HG02610 (cell line): ENCODE measurements around the gene ST6GALNAC3.

ENCODE experiments used
- ATAC-seq: cut with Tn5 transposase; IDR thresholded peaks from one replicate; pipeline ENCODE4 v1.9.1; 2021; ENCODE audit warnings: mild to moderate bottlenecking, moderate library complexity; ENCODE audit not compliant: unreplicated experiment

ST6GALNAC3 gene

DNA sequence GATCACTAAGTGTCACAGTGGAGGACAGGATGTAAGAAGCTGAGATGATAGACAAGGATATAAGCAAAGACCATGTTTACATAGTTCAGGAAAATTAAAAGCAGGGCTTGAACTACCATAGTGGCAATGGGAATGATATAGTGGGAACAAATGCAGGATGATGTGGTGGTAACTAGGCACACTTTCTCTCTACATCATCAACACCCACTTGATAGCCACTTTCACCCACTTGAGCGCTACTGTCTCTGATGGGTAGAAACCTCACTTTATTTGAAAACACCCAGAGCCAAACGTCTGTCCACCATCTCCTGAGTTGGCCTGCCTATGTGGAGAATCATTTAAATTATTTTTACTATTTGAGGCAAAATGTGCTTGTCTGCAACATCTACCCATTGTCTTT lies 487.7 kb downstream of the ST6GALNAC3 start:
- no peak for ATAC-seq

DNA sequence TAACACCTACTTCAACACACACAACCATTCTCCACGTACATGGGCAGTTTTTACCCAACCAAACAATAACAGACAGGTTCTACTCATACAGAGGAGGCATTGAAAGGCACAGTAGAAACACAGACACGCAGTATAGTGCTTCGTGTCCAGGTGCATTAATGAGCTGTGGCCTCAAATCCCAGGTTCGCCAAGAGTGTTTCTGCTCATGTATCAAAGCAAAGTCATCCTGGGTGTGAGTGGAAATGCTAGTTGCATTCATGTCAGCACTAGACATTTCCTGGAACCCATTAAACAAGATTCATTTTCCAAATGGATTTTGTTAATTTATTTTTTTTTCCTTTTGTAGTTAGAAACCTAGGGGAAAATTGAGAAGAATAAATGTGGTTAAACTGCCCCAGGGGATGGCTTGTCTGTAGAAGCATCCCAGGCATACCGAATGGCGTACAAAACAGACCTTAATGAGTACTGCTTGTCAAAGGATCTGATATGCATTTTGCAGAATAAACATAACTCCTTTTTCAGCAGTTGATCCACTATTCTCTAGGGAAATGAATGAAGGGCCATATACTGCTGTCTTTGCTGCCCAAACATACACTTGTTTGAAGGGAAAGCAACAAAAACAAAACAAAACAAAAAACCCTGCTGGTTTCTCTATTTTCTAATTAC lies 494.2 kb downstream of the ST6GALNAC3 start:
- no peak for ATAC-seq

DNA sequence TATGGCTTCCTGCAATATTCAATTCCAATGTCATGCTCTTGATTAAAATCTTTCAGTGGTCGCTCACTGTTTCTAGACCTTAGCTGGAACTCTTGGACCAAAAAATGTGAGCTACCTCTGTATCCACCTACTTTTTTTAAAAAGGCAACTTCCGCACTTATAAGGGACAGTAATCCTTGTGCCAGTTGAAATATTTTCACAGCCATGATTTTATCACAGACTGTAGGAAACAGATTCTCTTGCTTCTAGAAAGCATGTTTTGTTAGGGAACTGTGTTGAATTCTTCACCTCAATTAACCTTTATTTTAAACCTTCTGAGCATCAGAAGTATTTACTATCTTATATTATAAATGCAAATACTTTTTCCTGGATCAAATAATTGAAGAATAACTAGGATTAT lies 496.7 kb downstream of the ST6GALNAC3 start:
- ATAC-seq, result no peak

DNA sequence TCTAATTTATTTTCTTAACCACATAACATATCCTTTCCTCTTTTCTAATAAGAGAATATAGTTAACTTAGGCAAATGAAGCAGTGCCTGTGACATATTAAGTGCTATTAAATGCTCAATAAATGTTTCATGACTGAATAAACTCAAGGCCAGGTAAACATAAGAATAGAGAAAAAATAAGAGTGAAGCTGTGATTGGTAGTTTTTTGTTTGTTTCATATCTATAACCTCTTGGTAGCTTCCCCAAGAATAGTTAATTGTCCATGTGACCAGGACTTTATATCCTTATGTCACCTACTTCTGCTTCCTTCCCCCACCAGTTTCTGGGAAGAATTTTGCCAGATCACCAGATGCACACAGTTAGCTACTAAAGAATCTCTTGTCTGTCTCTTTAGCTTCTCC lies 497.7 kb downstream of the ST6GALNAC3 start:
- ATAC-seq, result no peak

DNA sequence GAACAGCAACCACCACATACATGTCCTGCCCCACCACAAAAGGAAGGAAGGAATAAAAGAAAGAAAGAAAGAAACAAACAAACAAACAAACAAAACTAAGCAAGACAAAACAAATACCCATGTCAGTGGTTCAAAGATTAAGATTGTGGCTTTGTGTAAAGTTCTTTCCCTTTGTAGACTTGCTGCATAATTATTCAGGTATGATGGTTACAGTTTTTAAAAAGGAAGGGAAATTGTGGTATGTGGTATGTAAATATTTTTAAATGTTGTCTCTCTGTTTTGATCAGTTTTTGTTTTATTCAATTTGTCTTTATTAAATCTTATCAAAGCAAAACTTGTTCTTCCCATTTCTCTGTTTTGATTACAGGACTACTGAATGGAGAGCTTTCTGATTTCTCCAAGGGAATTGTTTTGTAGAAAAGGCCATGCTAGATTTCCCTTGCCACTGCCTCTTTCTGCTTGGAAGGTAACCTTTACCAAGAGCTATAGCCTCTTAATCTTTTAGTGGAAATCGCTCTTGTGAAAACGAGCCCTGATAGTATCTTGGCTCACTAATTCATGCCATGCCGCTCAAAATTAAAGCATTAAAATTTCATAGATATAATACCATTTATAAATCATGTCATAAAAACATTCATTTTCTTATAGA lies 502.5 kb downstream of the ST6GALNAC3 start:
- ATAC-seq, result no peak

DNA sequence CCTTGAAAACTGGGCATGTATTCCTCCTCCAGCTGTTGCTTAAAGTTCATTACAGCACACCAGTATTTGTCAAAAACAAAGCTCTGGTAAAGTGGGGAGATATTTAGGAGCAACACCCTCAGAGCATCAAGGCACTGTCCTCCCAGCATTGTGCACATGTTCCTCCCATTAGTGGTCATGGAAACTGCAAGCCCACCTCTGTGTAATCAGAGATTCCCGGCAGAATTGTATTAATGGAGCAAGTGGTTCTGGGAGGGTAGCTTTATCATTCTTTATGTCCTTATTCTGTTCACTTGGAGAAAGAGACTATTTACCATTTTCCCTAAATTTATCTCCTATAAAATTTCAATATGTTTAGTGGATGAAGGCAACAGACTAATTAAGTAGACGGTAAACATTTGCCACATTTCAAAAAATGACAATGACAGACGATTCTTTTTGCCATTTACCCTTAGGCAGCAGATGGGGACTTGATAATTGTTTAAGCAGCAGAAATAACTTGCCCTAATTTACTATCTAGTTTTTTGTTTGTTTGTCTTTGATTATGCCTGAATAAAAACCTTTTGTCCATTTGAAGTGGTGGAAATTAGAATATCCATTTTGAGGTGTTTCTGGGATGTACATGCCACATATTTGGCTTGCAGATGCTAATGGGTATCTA lies 503.1 kb downstream of the ST6GALNAC3 start:
- ATAC-seq, result no peak

DNA sequence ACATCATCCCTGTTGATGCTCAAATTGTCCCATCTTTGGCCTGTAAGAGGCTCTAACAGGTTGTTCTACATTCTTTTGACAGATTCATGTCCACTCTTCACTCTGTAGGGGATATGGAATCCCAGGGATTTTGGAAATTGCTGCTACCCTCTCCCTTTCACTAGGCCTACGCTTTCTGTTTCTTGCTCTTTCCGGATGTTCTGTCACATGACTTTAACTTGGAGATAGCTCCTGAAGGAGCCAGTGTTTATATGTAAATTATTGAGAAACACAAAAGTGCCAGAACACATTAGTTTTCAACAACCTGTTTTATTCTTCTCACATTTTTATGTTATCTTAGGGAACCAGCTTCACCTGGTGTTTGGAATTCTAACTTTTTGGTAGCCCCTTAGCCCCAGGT lies 505.7 kb downstream of the ST6GALNAC3 start:
- ATAC-seq, result no peak

DNA sequence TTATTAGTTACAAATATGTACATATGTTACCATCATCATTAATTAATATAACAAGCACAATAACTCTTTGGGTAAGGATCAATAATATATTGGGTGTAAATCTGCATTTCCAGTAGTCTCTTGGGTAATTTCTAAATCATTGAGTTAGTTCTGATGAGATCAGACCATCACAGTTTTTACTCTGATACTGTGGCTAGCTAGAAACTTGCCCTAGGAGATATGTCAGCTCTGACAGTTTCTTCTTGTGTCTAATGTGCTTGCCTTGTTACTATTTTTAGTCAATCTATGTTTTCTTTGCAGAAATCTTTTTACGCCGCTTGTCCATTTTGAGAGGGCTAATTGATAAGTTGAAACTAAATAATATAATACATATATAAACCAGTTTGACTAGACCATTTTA lies 507.2 kb downstream of the ST6GALNAC3 start:
- no peak for ATAC-seq

DNA sequence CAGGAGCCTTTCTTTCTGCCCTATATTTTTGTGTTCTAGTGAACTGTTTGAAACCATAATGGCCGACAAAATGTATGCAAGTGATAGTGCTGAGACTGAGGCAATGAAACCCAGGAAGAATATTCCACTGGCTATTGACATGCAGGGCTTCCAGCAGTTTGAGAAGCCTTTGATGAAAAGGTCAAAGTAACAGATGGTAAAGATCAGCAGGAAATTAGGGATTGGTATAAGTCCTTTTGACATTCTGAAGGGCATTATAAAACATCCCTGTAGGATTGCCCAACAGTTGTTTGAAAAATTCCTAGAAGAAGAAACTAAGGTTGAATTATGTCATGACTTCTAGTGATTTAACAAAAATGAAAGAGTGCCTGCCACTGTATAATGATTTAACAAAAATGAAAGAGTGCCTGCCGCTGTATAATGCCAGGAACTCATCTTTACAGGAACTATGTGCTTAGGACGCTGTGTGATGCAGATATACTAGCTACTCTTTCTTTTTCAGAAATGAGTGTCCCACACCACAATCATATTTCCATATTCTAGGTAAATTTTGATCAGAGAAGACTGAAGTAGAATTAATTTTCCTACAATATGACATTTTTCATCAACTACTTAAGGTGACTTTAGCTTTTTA lies 508.8 kb downstream of the ST6GALNAC3 start:
- no peak for ATAC-seq

DNA sequence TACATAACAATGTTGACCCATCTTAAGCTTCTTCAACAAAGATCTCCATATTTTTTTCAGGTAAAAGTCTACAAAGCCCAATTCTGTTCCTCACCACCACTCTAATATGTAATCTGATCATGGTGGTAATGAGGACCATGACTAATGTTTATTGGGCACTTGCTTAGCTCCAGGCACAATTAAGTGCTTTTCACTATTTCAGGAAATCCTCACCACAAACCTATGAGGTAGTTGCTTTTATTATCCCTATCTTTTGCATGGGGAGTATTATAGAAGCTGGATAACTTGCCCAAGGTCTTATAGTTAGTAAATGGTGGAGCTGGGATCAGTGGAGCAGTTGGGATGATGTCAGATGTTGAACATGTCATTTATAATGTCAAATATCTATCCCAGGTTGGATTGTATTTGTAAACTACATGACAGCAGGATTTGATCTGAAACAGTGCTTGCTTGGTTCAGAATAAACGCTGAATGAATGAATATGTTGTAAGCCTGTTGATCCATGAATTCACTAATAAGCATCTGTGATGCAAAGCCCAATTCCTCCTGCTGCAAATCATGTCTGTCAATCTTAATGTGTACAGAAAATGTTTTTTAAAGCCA lies 509.4 kb downstream of the ST6GALNAC3 start:
- ATAC-seq, result no peak

DNA sequence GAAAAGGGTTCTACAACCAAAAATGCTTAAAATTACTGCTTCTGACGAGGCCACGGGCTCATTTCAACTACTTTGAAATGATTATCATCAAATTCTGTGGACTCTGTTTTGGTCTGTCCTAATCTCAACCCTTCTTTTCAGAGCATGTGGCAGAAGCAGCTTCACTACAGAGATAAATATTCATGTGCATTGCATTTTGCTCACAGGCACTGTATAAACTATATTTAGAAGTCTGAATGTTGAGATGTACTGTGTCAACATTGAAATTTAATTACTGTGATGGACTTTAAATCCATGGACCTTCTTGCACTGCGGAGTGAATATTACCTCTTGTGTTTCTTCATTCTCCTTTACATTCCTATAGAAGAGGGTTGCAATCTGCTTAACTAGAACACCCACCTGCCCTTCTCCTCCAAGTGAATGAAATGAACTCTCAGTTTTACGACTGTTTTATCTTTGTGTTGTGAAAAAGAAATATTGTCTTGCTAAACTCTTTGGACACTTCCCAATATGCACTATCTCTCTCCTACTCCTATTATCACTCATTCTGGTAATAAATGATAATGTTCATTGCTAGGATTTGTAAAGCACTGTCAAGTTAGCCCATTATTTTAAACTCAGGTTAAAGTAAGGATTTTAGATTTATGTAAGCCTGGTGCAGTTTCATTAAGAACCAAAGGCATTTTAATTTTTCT lies 511.6 kb downstream of the ST6GALNAC3 start:
- no peak for ATAC-seq

DNA sequence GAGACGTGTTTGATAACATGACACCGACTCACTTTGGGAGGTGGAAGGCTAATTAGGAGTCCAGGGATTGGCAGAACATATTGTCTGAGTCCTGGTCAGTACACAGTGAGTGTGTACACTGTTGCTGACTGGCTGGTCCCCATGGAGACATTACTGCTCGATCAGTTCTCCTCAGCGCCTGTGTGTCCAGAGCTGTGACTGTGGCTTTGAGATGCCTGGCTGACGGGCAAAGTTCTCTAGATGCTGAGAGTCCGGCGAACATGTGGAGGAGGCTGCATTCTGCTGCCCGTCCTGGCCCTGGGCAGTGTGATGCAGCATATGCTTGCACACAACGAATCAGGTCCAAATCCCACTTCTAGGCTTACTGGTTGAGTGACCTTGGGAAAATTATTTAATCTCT lies 512.7 kb downstream of the ST6GALNAC3 start:
- no peak for ATAC-seq

DNA sequence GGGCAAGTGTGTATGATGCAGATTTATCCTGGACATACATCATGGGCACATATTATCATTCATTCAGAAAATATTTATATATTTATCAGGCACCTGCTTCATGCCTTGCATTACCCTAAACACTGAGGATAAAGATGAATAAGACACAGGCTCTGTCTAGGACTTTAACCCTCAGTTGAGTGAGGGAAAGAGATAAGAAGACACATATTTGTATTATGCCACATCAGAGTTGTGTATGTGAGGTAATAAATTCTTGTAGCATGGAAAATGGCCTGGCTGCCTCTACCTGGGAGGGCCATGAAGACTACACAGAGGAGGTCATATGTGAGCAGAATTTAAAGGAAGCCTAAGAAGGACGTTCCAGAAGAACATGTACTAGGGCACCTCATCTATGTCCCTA lies 516.9 kb downstream of the ST6GALNAC3 start:
- ATAC-seq, result no peak

DNA sequence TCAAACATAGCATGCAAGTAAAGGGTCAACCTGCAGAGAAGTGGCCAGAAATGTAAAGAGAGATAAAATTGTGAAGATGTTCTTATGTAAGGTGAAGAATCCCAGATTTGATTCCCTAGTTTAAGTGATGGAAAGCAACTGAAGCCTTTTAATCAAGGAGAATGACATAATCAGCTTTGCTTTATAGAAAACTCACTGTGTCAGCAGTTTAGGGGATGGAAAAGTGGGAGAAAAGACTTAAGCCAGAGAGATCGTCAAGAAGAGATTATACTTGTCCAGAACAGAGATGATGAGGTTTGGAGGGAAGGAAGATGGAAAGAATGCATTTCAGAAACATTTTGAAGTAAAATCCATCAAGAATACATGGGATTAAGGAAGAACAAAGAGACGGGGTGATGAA lies 517.4 kb downstream of the ST6GALNAC3 start:
- no peak for ATAC-seq

DNA sequence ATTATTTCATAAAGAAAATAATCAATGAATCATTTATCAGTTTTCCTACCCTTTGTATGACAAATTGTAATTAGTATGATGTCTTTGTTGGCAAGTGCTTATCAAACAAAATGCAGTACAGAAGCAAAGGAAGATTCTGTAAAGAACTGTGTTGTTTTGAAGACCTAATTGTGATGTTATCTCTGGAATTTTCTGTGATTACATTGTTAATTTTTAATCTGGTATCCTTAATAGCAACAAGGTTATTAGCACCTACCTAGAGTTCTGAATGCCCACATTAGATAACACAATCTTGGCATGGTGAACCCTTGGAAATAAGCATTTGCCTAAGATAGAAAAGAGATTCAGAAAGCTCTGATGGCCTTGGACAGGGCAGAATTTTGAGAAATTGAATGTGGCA lies 518.6 kb downstream of the ST6GALNAC3 start:
- ATAC-seq, result no peak

DNA sequence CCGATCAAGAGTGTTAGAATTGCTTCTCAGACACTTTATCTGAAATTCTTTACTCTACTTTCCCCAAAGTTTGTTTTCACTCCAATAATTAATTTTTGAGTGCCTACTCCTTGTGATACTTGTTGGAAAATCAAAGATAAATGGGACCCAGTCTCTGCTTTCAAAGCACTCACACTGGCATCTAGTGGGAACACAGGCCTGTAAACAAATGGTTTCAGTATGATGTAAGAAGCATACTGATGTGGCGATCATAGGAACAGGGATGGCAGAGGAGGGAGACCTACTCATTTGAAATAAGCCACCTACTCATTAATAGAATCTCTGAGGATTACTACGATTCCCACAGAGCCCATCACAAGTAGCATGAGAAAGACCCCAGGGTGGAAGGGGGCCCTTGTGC lies 519.1 kb downstream of the ST6GALNAC3 start:
- no peak for ATAC-seq

DNA sequence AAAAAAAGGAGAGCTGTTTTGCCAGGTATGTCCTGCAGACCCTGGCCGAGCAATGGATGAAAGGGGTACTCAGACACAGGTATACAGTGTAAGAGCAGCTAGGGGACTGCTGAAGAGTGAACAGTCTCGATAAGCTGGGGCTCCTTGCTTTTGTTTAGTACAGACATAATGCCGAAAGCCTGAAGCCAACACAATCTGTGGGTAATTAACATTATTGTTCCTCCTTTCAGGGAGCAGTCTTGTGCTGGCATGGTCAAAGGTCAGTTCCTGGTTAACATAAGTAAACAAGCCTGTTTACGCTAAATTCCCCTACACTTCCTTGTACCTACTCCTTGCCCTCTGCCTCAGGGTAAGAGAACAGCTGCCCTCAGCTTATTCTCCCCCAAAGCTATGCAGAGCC lies 520.5 kb downstream of the ST6GALNAC3 start:
- ATAC-seq, result no peak

DNA sequence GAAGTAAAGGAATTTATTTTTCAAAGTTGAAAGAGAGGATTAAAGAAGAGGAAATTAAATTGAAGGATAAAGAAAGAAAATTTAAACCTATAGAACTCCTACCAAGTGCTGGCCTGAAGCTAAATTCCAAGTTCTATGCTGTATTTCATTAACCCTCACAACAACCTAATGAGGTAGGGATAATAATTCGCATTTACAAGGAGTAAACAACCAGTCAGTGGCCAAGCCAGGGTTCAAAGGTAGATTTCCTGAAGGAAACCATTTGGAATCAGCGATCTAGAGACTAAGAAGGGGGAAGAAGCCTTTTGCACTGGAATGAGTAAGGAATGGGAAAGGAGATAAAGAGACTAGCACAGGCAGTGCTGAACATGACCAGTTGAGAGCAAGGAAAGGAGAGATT lies 526.9 kb downstream of the ST6GALNAC3 start:
- no peak for ATAC-seq

DNA sequence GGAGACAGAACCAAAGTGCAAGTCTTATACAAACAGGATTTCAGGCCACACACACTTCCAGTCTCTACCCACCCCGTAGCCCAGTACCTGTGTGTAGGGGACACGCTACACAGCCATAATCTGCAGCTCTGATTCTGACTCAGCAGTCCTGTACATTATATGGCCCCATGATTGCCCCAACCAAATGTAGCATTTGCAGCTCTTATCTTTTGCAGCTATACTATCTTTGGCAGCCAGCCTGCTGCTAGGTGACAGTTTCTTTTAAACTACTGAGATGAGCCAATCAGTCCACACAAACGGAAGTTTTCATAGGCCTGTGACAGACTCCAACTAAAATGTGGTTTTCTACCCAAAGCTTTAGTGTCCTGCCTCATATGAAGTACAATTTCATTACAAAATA lies 533.2 kb downstream of the ST6GALNAC3 start:
- ATAC-seq, result no peak

DNA sequence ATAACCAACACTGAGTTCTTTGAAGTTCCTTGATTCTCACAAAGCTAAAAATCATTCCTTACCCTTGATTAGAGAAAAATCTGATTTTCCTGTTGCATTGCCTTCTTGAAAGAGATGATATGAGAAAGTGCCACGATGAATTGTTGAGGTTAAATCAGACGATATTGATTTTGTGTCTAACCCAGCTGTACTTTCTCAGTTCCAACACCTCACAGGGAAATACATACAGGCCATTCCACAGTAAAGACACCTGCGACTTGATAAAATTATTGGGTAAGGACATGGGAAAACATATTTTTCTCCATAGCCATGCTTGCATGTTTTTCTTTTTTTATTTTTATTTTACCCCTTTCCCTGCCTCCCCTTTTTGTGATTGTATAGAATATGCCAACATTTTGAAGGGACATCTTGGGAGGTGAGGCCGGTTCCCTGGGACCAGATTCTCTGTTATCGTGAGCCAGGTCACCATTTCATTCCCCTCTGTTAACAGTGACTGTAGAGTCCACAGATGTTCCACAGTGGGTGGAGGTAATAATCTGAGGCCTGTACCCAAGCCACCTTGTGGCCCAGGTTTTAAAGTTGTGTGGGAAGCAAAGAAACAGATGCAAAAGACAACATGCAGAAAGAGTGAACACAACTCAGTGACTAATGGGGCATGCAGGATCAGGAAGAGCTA lies 537.4 kb downstream of the ST6GALNAC3 start:
- ATAC-seq, result no peak
